PC-3 (cell line): ENCODE data around the gene LTBP1.

Source experiments
- EZH2 ChIP-seq: fragments of 300-600 bp; sonication (generic); IDR thresholded peaks from one replicate; pipeline ENCODE4 v1.6.1; 2017; ENCODE audit warnings: antibody characterized with exemption, mild to moderate bottlenecking, low read length; ENCODE audit not compliant: unreplicated experiment
- EZH2phosphoT487 ChIP-seq: fragments of 300-600 bp; sonication (generic); IDR thresholded peaks from 2 replicates; pipeline ENCODE4 v1.6.1; 2018; ENCODE audit warnings: mild to moderate bottlenecking, antibody characterized with exemption, low read length, borderline replicate concordance
- TF ChIP-seq, protein P1 (sequence below): fragments of 300-600 bp; sonication (generic); conservative IDR thresholded peaks from 2 replicates; pipeline ENCODE4 v1.5.1; 2017; ENCODE audit warnings: antibody characterized with exemption, low read depth, mild to moderate bottlenecking, low read length

DNA sequence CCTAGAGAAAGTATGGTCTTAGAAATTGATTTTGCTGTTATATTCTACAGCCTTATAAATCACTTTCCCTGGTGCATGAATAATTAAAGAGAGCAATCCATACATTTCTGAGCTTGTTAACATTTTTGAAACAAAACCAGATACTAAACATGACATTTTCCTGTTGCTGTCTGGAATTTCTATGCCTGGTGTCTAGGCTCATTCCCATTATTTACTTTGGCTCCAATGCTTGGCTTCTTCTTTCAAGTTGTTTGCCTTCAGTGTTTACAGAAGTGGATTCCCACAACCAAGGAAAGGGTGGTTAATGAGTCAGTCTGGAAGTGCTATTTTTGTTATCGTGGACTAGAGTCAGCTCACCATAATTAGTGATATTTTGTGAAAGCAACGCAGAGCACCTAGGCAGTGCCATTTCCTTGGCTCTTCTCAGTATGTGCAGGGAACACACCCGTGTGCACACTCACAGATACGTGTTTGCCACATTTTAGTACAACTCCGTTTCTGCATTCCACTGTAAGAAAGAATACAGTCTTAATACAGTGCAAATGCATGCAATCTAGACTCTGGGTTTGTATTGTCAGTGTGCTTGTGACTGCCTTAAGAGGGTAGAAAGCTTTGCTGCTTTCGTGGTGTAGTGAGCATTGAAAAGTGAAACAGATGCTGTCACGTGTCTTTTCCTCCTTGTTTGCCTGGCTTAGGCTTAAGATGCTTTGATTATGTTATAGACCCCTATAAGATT lies 344.7 kb downstream of the LTBP1 start:
- TF ChIP-seq, protein P1, sequence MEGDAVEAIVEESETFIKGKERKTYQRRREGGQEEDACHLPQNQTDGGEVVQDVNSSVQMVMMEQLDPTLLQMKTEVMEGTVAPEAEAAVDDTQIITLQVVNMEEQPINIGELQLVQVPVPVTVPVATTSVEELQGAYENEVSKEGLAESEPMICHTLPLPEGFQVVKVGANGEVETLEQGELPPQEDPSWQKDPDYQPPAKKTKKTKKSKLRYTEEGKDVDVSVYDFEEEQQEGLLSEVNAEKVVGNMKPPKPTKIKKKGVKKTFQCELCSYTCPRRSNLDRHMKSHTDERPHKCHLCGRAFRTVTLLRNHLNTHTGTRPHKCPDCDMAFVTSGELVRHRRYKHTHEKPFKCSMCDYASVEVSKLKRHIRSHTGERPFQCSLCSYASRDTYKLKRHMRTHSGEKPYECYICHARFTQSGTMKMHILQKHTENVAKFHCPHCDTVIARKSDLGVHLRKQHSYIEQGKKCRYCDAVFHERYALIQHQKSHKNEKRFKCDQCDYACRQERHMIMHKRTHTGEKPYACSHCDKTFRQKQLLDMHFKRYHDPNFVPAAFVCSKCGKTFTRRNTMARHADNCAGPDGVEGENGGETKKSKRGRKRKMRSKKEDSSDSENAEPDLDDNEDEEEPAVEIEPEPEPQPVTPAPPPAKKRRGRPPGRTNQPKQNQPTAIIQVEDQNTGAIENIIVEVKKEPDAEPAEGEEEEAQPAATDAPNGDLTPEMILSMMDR: no peak
- TF ChIP-seq EZH2phosphoT487 (no peak), EZH2 (no peak)
